Astrocyte (in vitro differentiated cells and primary cell): ENCODE data around the gene TMEM115. TPM values are rescaled to one million over a fixed set of nuclear protein-coding genes. Genes with fewer than 3 reads are reported as not detected.

Experiments
- DNase-seq: peaks from one replicate; pipeline ENCODE4 v3.0.0-alpha.2; 2010; ENCODE audit warnings: low read depth
- FAIRE-seq: peaks from 2 replicates; lab custom pipeline; 2011; peaks lifted over from hg19 to GRCh38; lab: Jason Lieb, UNC
- H2AFZ ChIP-seq: 2 replicates; pipeline ENCODE4 v1.6.0; 2012; ENCODE audit warnings: low read depth, low read length, inconsistent platforms
- H3K27ac ChIP-seq: 2 replicates; pipeline ENCODE4 v1.5.1; 2011; ENCODE audit warnings: low read depth, low read length, inconsistent platforms
- H3K27me3 ChIP-seq: 2 replicates; pipeline ENCODE4 v1.6.0; 2011; ENCODE audit warnings: low read length, inconsistent platforms; ENCODE audit not compliant: insufficient read depth
- H3K36me3 ChIP-seq: 2 replicates; pipeline ENCODE4 v1.5.1; 2011; ENCODE audit warnings: low read length, inconsistent platforms; ENCODE audit not compliant: insufficient read depth
- H3K4me1 ChIP-seq: 2 replicates; pipeline ENCODE4 v1.5.1; 2011; ENCODE audit warnings: low read length, inconsistent platforms; ENCODE audit not compliant: insufficient read depth
- H3K4me2 ChIP-seq: 2 replicates; pipeline ENCODE4 v1.6.0; 2012; ENCODE audit warnings: low read length, inconsistent platforms
- H3K4me3 ChIP-seq: 2 replicates; pipeline ENCODE4 v1.5.1; 2011; ENCODE audit warnings: low read depth, mild to moderate bottlenecking, low read length, inconsistent platforms; ENCODE audit not compliant: insufficient read depth
- H3K79me2 ChIP-seq: 2 replicates; pipeline ENCODE4 v1.6.0; 2012; ENCODE audit warnings: mild to moderate bottlenecking, low read length, inconsistent platforms; ENCODE audit not compliant: insufficient read depth
- H3K9ac ChIP-seq: 2 replicates; pipeline ENCODE4 v1.6.0; 2012; ENCODE audit warnings: mild to moderate bottlenecking, low read length, inconsistent platforms
- H3K9me3 ChIP-seq: 2 replicates; pipeline ENCODE4 v1.5.1; 2012; ENCODE audit warnings: low read depth, mild to moderate bottlenecking, low read length, inconsistent platforms; ENCODE audit not compliant: insufficient read depth
- H4K20me1 ChIP-seq: 2 replicates; pipeline ENCODE4 v1.6.0; 2012; ENCODE audit warnings: low read length, inconsistent platforms; ENCODE audit not compliant: insufficient read depth
- H3K27ac Mint-ChIP-seq: one replicate; pipeline ENCODE4 v1.8.0; 2021; ENCODE audit warnings: mild to moderate bottlenecking, mixed read lengths; ENCODE audit not compliant: unreplicated experiment
- H3K27me3 Mint-ChIP-seq: one replicate; pipeline ENCODE4 v1.8.0; 2021; ENCODE audit warnings: low read depth, mixed read lengths; ENCODE audit not compliant: unreplicated experiment
- H3K36me3 Mint-ChIP-seq: one replicate; pipeline ENCODE4 v1.8.0; 2021; ENCODE audit warnings: low read depth, mixed read lengths; ENCODE audit not compliant: unreplicated experiment
- H3K4me1 Mint-ChIP-seq: one replicate; pipeline ENCODE4 v1.8.0; 2021; ENCODE audit warnings: low read depth, mixed read lengths; ENCODE audit not compliant: unreplicated experiment
- H3K4me3 Mint-ChIP-seq: one replicate; pipeline ENCODE4 v1.8.0; 2021; ENCODE audit warnings: mild to moderate bottlenecking, moderate library complexity, mixed read lengths; ENCODE audit not compliant: unreplicated experiment
- H3K9me3 Mint-ChIP-seq: one replicate; pipeline ENCODE4 v1.8.0; 2021; ENCODE audit warnings: mild to moderate bottlenecking, mixed read lengths; ENCODE audit not compliant: unreplicated experiment
- EZH2 ChIP-seq: IDR thresholded peaks from 2 replicates; pipeline ENCODE4 v1.6.1; 2012; ENCODE audit warnings: mild to moderate bottlenecking, low read length, inconsistent platforms; ENCODE audit not compliant: insufficient read depth
- total RNA-seq: library from RNA; stranded (reverse); gene quantifications from 2 replicates; pipeline ENCODE4 v1.2.1, GENCODE V29; 2021
- TF ChIP-seq, protein P1 (sequence below): IDR thresholded peaks from 2 replicates; pipeline ENCODE4 v1.5.1; 2011; ENCODE audit warnings: low read depth, mild to moderate bottlenecking, inconsistent platforms, low read length, moderate library complexity; ENCODE audit not compliant: insufficient read depth

Gene TMEM115
- total RNA-seq, 1 donor from 2014 or later, result 48.7 TPM

DNA sequence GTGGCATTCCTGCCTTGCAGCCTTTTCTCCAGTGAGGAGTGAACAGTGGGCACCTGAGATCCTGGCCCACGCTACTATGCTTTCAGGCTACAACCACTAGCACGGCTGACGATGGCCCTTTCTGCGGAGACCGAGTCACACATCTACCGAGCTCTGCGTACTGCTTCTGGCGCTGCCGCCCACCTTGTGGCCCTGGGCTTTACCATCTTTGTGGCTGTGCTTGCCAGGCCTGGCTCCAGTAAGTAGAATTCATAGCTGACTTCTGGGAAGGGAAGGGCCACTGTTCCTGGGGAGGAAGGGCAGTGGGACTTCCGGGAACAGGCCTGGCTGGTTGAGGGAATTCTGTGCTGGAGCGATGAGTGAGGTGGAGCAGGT, 8.0 kb downstream of the TMEM115 start:
- Histone ChIP-seq H4K20me1 (peaks cover 52% of the 10 kb centered on the region), H3K4me2 (peak overlapping the region; percentile 100), H3K27me3 (no peaks in the 10 kb centered on the region), H3K36me3 (peaks cover 11% of the 10 kb centered on the region), H3K9me3 (no peaks in the 10 kb centered on the region), H3K9ac (peak overlapping the region; percentile 85), H3K4me1 (peaks cover 30% of the 10 kb centered on the region), H3K4me3 (peak overlapping the region; percentile 92), H3K79me2 (peaks cover 68% of the 10 kb centered on the region), H2AFZ (peak overlapping the region; percentile 98), H3K27ac (no peak overlapping the region)
- H3K36me3 Mint-ChIP-seq, result peaks cover 11% of the 10 kb centered on the region
- TF ChIP-seq EZH2, result no peak
- TF ChIP-seq, protein P1, sequence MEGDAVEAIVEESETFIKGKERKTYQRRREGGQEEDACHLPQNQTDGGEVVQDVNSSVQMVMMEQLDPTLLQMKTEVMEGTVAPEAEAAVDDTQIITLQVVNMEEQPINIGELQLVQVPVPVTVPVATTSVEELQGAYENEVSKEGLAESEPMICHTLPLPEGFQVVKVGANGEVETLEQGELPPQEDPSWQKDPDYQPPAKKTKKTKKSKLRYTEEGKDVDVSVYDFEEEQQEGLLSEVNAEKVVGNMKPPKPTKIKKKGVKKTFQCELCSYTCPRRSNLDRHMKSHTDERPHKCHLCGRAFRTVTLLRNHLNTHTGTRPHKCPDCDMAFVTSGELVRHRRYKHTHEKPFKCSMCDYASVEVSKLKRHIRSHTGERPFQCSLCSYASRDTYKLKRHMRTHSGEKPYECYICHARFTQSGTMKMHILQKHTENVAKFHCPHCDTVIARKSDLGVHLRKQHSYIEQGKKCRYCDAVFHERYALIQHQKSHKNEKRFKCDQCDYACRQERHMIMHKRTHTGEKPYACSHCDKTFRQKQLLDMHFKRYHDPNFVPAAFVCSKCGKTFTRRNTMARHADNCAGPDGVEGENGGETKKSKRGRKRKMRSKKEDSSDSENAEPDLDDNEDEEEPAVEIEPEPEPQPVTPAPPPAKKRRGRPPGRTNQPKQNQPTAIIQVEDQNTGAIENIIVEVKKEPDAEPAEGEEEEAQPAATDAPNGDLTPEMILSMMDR, result no peak
- no peak for DNase-seq
- FAIRE-seq, result no peak
- peak overlapping the region; percentile 80 for H3K27ac Mint-ChIP-seq
- peaks cover 10% of the 10 kb centered on the region for H3K4me1 Mint-ChIP-seq
- H3K27me3 Mint-ChIP-seq, result no peaks in the 10 kb centered on the region
- peak overlapping the region; percentile 83 for H3K4me3 Mint-ChIP-seq
- H3K9me3 Mint-ChIP-seq, result no peaks in the 10 kb centered on the region

GRCh38 chr3:50350527-50351322, 8.6 kb downstream of the TMEM115 start, which contains the start of the genes CYB561D2 and NPRL2:
TSS of gene CYB561D2 (plus strand) at chr3:50350862. CDS start at chr3:50351434, 572 bp downstream.
TSS of gene NPRL2 (minus strand) at chr3:50350775. CDS start at chr3:50350652, 123 bp downstream.
- Mint-ChIP-seq H3K27me3 (peaks cover 3% of the 10 kb centered on the region), H3K4me3 (peak within 1 kb of the TSS; percentile 83), H3K36me3 (peaks cover 11% of the 10 kb centered on the region), H3K4me1 (peaks cover 10% of the 10 kb centered on the region), H3K9me3 (peaks cover 2% of the 10 kb centered on the region), H3K27ac (peak within 1 kb of the TSS; percentile 80)
- H3K27ac ChIP-seq, result peak within 1 kb of the TSS; percentile 80
- peak within 1 kb of the TSS; percentile 92 for H3K4me3 ChIP-seq
- DNase-seq (peak; percentile 87), FAIRE-seq (peak; percentile 13)
- no peaks in the 10 kb centered on the region for H3K27me3 ChIP-seq
- H4K20me1 ChIP-seq, result peaks cover 46% of the 10 kb centered on the region
- H3K36me3 ChIP-seq, result peaks cover 11% of the 10 kb centered on the region
- TF ChIP-seq, protein P1, result no peak
- TF ChIP-seq EZH2, result no peak
- H3K9ac ChIP-seq, result peak within 1 kb of the TSS; percentile 85
- H2AFZ ChIP-seq, result peak within 1 kb of the TSS; percentile 98
- peak within 1 kb of the TSS; percentile 100 for H3K4me2 ChIP-seq
- H3K79me2 ChIP-seq, result peaks cover 62% of the 10 kb centered on the region
- H3K4me1 ChIP-seq, result peaks cover 27% of the 10 kb centered on the region
- H3K9me3 ChIP-seq, result no peaks in the 10 kb centered on the region

DNA sequence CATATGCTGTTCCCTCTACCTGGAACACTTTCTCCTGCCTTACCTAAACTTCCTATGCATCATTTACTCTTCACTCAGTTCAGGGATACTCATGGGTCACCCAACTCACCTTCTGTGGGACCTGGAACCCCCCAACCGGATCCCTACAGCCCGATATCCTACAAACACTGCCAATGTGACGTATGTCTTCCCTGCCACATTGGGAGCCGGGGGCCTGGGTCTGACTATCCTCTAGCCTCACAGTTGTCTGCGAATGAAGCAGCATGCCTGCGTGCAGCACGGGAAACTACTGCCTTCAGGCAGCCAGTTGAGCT, 9.2 kb downstream of the TMEM115 start:
- DNase-seq (no peak), FAIRE-seq (no peak)
- H3K4me3 ChIP-seq, result peak overlapping the region; percentile 92
- TF ChIP-seq, protein P1, result no peak
- no peak for TF ChIP-seq EZH2
- no peaks in the 10 kb centered on the region for H3K9me3 ChIP-seq
- peaks cover 11% of the 10 kb centered on the region for H3K36me3 ChIP-seq
- Mint-ChIP-seq H3K9me3 (peaks cover 2% of the 10 kb centered on the region), H3K27ac (no peak overlapping the region), H3K36me3 (peaks cover 7% of the 10 kb centered on the region), H3K4me3 (peak overlapping the region; percentile 83), H3K4me1 (peaks cover 10% of the 10 kb centered on the region), H3K27me3 (peaks cover 4% of the 10 kb centered on the region)
- peaks cover 31% of the 10 kb centered on the region for H3K4me1 ChIP-seq
- peak overlapping the region; percentile 98 for H2AFZ ChIP-seq
- peak overlapping the region; percentile 85 for H3K9ac ChIP-seq
- H3K27me3 ChIP-seq, result no peaks in the 10 kb centered on the region
- H3K4me2 ChIP-seq, result peak overlapping the region; percentile 100
- peaks cover 57% of the 10 kb centered on the region for H3K79me2 ChIP-seq
- peaks cover 41% of the 10 kb centered on the region for H4K20me1 ChIP-seq
- peak overlapping the region; percentile 80 for H3K27ac ChIP-seq
